ENCODE data around the gene ADAMTS20.
"Not testable (repeated sequence)": the region's sequence is repeated elsewhere in the genome, so short reads cannot be mapped to it uniquely, and the experiment has no call there.

- TF ChIP-seq, protein P1, sequence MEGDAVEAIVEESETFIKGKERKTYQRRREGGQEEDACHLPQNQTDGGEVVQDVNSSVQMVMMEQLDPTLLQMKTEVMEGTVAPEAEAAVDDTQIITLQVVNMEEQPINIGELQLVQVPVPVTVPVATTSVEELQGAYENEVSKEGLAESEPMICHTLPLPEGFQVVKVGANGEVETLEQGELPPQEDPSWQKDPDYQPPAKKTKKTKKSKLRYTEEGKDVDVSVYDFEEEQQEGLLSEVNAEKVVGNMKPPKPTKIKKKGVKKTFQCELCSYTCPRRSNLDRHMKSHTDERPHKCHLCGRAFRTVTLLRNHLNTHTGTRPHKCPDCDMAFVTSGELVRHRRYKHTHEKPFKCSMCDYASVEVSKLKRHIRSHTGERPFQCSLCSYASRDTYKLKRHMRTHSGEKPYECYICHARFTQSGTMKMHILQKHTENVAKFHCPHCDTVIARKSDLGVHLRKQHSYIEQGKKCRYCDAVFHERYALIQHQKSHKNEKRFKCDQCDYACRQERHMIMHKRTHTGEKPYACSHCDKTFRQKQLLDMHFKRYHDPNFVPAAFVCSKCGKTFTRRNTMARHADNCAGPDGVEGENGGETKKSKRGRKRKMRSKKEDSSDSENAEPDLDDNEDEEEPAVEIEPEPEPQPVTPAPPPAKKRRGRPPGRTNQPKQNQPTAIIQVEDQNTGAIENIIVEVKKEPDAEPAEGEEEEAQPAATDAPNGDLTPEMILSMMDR (conservative IDR thresholded peaks at IDR 0.05 in 1 of 2, IDR thresholded peaks at IDR 0.05 in 1 of 2; ENCODE audit: extremely low read depth in 1 of 2, insufficient read depth in 1 of 2, low read depth in 1 of 2, low read length in 2 of 2), result not testable (repeated sequence)
- not testable (repeated sequence) for TF ChIP-seq EZH2 (IDR thresholded peaks at IDR 0.05; ENCODE audit: borderline replicate concordance, low read length)
These were observed 14.3 kb downstream of the ADAMTS20 start for GRCh38 chr12:43537675-43538074.
